Fibroblast of villous mesenchyme (primary cell): ENCODE results near the gene HOPX. TPM values are rescaled to one million over a fixed set of nuclear protein-coding genes. Genes with fewer than 3 reads are reported as not detected.
"Not testable (repeated sequence)": the region's sequence is repeated elsewhere in the genome, so short reads cannot be mapped to it uniquely, and the experiment has no call there.

ENCODE experiments used
- DNase-seq: peaks from one replicate; pipeline ENCODE4 v3.0.0-alpha.2; 2010; ENCODE audit warnings: low read depth
- H3K4me3 ChIP-seq: 2 replicates; pipeline ENCODE4 v1.5.1; 2011; ENCODE audit warnings: low read depth, mild to moderate bottlenecking, low read length
- CTCF ChIP-seq: IDR thresholded peaks from 2 replicates; pipeline ENCODE4 v1.5.1; 2012; ENCODE audit warnings: low read depth, mild to moderate bottlenecking, low read length; ENCODE audit not compliant: insufficient read depth
- total RNA-seq: library from RNA; depleted of rRNA; stranded (reverse); fragments of >200 nt; gene quantifications from 2 replicates; pipeline ENCODE4 v1.2.3, GENCODE V29; 2012

HOPX gene
- total RNA-seq, 1 donor: under 0.01 TPM

GRCh38 chr4:56607926-56608325, 73.2 kb downstream of the HOPX start:
- no peak overlapping the region for H3K4me3 ChIP-seq
- no peak for TF ChIP-seq CTCF
- no peak for DNase-seq

GRCh38 chr4:56606385-56606784, 74.7 kb downstream of the HOPX start:
- no peak for TF ChIP-seq CTCF
- DNase-seq: no peak
- H3K4me3 ChIP-seq: no peak overlapping the region

- DNase-seq, H3K4me3 ChIP-seq: not testable (repeated sequence)
Observed at GRCh38 chr4:56605464-56605863, 75.6 kb downstream of the HOPX start.

GRCh38 chr4:56603297-56603696, 77.8 kb downstream of the HOPX start:
- no peak overlapping the region for H3K4me3 ChIP-seq
- TF ChIP-seq CTCF: no peak
- DNase-seq: no peak

Other genes with a start within 250 kb of the HOPX start
- 11.0 and 25.5 TPM in 2 replicates for gene PPAT, start 245.7 kb downstream of the HOPX start, total RNA-seq
- 29.3 and 57.9 TPM in 2 replicates for gene PAICS, start 245.0 kb downstream of the HOPX start, total RNA-seq
- gene SRP72, start 213.7 kb downstream of the HOPX start, total RNA-seq: 62.5 and 93.3 TPM in 2 replicates
- 0.32 and 0.43 TPM in 2 replicates for gene ARL9, start 175.5 kb downstream of the HOPX start, total RNA-seq
- gene SPINK2, start 140.4 kb upstream of the HOPX start, total RNA-seq: not detected in 2 replicates
- gene REST, start 226.6 kb upstream of the HOPX start, total RNA-seq: 39.6 and 52.7 TPM in 2 replicates